ENCODE measurements around the gene NEDD8. TPM values are rescaled to one million over a fixed set of nuclear protein-coding genes. Genes with fewer than 3 reads are reported as not detected.
A peak's percentile ranks its signal among the peaks of the same experiment; 100 is the strongest.

NEDD8 gene
- total and polyA plus RNA-seq, 7 experiments from 2014 or later = 73.5 to 340 (median 127) TPM

GRCh38 chr14:24189460-24189859 lies 42.7 kb downstream of the NEDD8 start:
- Mint-ChIP-seq H3K27ac (peak overlapping the region in 8 of 9 donors; percentile 33 to 96 (median 91)), H3K36me3 (peaks cover 0 to 23% (median 11%) of the 10 kb centered on the region in 5 donors), H3K4me1 (peaks cover 31 to 60% (median 53%) of the 10 kb centered on the region in 7 donors), H3K4me3 (peak overlapping the region in 2 of 10 donors; percentile 11 to 12), H3K27me3 (no peaks in the 10 kb centered on the region), H3K9me3 (peaks cover 0 to 2% (median 0%) of the 10 kb centered on the region in 11 donors)
- H3K36me3 ChIP-seq (ENCODE audit: control insufficient read depth in 2 of 3, insufficient read depth in 3 of 3, low read length in 3 of 3) = peaks cover 3 to 40% (median 5%) of the 10 kb centered on the region in 3 experiments
- no peak for ATAC-seq
- ChIA-PET POLR2A (interaction anchor here (0.7 to 2.8 kb wide), 12 partner anchors 9 to 1149 kb away, joined by 3 to 21 read pairs (median 4); partner anchors contain the start of genes CHMP4A, DCAF11, MDP1 and NRL), CTCF (interaction anchor here (1.4 to 2.1 kb wide), 2 partner anchors 28 to 53 kb away, joined by 6 to 7 read pairs; partner anchors contain the start of genes IRF9 and TINF2)
- H3K9me3 ChIP-seq (ENCODE audit: control insufficient read depth in 2 of 3, low read length in 3 of 3) = no peaks in the 10 kb centered on the region
- intact Hi-C loops (cut with micrococcal nuclease) = loop anchor here in 1 of 2 donors (2.0 kb wide), 1 partner anchor 109 kb away; the partner anchor contains the start of genes DHRS1 and NOP9
- peaks cover 17 to 23% of the 10 kb centered on the region in 2 donors for H3K4me1 ChIP-seq (ENCODE audit: control insufficient read depth in 2 of 2, insufficient read depth in 2 of 2, low read length in 2 of 2)
- H3K27ac ChIP-seq (ENCODE audit: low read depth, low read length) = peak overlapping the region; percentile 83
- no peaks in the 10 kb centered on the region for H3K27me3 ChIP-seq (ENCODE audit: control insufficient read depth in 2 of 2, insufficient read depth in 2 of 2, low read length in 2 of 2)
- no peak for DNase-seq
- no peak overlapping the region for H3K4me3 ChIP-seq (ENCODE audit: low read length)

DNA sequence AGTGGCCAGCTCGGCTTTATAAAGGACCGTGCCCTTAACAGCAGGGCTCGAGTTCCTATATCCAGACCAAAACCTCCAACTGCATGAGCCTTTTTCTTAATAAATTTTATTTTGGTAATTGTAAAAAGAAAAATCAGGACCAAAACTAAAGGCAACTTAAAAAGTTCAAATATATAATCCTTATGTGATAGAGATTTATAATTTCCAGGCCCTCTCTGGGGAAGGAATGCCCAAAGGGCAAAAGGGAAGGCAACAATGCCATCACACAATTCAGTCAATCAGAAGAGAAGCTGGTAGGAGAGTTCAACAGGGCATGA lies 43.1 kb downstream of the NEDD8 start:
- H3K27me3 Mint-ChIP-seq = no peaks in the 10 kb centered on the region
- peak overlapping the region; percentile 33 to 96 (median 92) for H3K27ac Mint-ChIP-seq

DNA sequence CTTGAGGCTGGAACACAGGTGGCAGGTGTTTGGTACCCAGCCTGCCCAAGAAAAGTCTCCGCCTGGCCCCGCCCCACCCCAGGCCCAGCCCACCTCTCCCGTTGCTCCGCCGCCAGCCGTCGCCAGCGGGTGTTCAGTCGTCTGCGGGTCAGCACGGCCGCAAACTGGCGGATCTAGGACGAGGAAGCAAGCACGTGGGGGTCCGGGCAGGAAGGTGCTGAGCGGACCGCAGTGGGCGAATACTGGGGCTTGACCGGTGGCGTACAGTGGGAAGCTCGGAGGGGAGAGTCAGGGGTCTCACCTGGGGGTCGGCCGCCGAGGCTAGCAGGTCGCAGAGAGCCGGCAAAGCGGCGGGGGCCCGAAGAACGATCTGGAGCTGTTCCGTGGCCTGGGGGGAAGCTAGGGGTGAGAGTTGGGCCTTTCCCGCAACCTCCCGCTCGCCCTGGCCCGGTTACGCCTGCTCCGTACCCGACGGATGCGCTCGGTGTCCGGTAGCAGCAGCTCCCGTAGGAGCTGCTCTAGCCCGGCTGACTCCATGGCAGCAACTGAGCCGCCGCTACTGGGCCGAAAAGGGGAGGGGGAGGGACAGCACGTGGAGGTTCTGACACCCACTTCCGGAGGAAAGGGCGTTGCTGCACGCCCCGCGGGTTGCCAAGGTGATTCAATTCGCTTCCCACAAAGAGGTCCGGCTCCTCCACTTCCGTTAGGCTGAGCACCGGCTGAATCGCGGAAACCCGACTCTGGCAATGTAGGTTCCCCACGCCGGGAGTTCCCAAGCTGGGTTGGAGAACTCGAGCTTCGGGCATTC lies 43.7 kb downstream of the NEDD8 start, which contains the start of gene IPO4:
TSS of gene IPO4 (minus strand) at position 566 of the 808 bp plus-strand sequence. CDS start at position 537, 29 bp downstream.
- peak within 1 kb of the TSS; percentile 82 to 96 (median 92) for H3K27ac Mint-ChIP-seq
- H3K4me3 ChIP-seq (ENCODE audit: low read length) = peak within 1 kb of the TSS; percentile 89
- peak; percentile 75 to 97 (median 94) for DNase-seq
- H3K27me3 ChIP-seq (ENCODE audit: control insufficient read depth in 2 of 2, insufficient read depth in 2 of 2, low read length in 2 of 2) = no peaks in the 10 kb centered on the region
- peaks cover 24 to 53% (median 47%) of the 10 kb centered on the region in 7 donors for H3K4me1 Mint-ChIP-seq
- no peaks in the 10 kb centered on the region for H3K9me3 ChIP-seq (ENCODE audit: control insufficient read depth in 2 of 3, low read length in 3 of 3)
- POLR2A ChIA-PET = interaction anchor here (0.6 to 2.8 kb wide), 21 partner anchors 9 to 1155 kb away, joined by 3 to 21 read pairs (median 4); partner anchors contain the start of genes CHMP4A, DCAF11, IRF9 and MDP1
- CTCF ChIA-PET = interaction anchor here (1.3 to 2.1 kb wide), 3 partner anchors 27 to 248 kb away, joined by 4 to 7 read pairs (median 6); partner anchors contain the start of genes IRF9 and TINF2
- intact Hi-C loops (cut with micrococcal nuclease) = loop anchor here (1.0 to 2.0 kb wide), 14 partner anchors 8 to 243 kb away; partner anchors contain the start of genes CHMP4A (in 2 of the 2), GMPR2 (in 2 of the 2), IRF9 (in 2 of the 2) and NEDD8 (in 2 of the 2)
- peaks cover 15 to 16% of the 10 kb centered on the region in 2 donors for H3K4me1 ChIP-seq (ENCODE audit: control insufficient read depth in 2 of 2, insufficient read depth in 2 of 2, low read length in 2 of 2)
- H3K36me3 ChIP-seq (ENCODE audit: control insufficient read depth in 2 of 3, insufficient read depth in 3 of 3, low read length in 3 of 3) = peaks cover 3 to 49% (median 5%) of the 10 kb centered on the region in 3 experiments
- peak within 1 kb of the TSS; percentile 89 to 96 (median 90) for H3K4me3 Mint-ChIP-seq
- H3K27ac ChIP-seq (ENCODE audit: low read depth, low read length) = peak within 1 kb of the TSS; percentile 83
- no peaks in the 10 kb centered on the region for H3K27me3 Mint-ChIP-seq
- peaks cover 0 to 25% (median 11%) of the 10 kb centered on the region in 5 donors for H3K36me3 Mint-ChIP-seq
- peak; percentile 97 for ATAC-seq
- H3K9me3 Mint-ChIP-seq = peaks cover 0 to 2% (median 0%) of the 10 kb centered on the region in 11 donors

More for the DNA sequence above, 43.1 kb downstream of the NEDD8 start:
- no peak for DNase-seq
- peak overlapping the region; percentile 83 for H3K27ac ChIP-seq (ENCODE audit: low read depth, low read length)
- ATAC-seq = no peak
- no peaks in the 10 kb centered on the region for H3K27me3 ChIP-seq (ENCODE audit: control insufficient read depth in 2 of 2, insufficient read depth in 2 of 2, low read length in 2 of 2)
- CTCF ChIA-PET = interaction anchor here (1.3 to 2.1 kb wide), 3 partner anchors 27 to 248 kb away, joined by 4 to 7 read pairs (median 6); partner anchors contain the start of genes IRF9 and TINF2
- H3K9me3 ChIP-seq (ENCODE audit: control insufficient read depth in 2 of 3, low read length in 3 of 3) = no peaks in the 10 kb centered on the region
- no peak overlapping the region for H3K4me3 ChIP-seq (ENCODE audit: low read length)
- POLR2A ChIA-PET = interaction anchor here (0.8 to 2.8 kb wide), 19 partner anchors 9 to 151 kb away, joined by 3 to 21 read pairs (median 4); partner anchors contain the start of genes CHMP4A, DCAF11, IRF9 and MDP1
- Mint-ChIP-seq H3K9me3 (peaks cover 0 to 2% (median 0%) of the 10 kb centered on the region in 11 donors), H3K4me1 (peaks cover 27 to 56% (median 48%) of the 10 kb centered on the region in 7 donors), H3K36me3 (peaks cover 0 to 23% (median 11%) of the 10 kb centered on the region in 5 donors), H3K4me3 (peak overlapping the region in 9 of 10 donors; percentile 90 to 96 (median 91))
- peaks cover 3 to 45% (median 5%) of the 10 kb centered on the region in 3 experiments for H3K36me3 ChIP-seq (ENCODE audit: control insufficient read depth in 2 of 3, insufficient read depth in 3 of 3, low read length in 3 of 3)
- peaks cover 15 to 18% of the 10 kb centered on the region in 2 donors for H3K4me1 ChIP-seq (ENCODE audit: control insufficient read depth in 2 of 2, insufficient read depth in 2 of 2, low read length in 2 of 2)
- intact Hi-C loops (cut with micrococcal nuclease) = loop anchor here in 1 of 2 donors (2.0 kb wide), 1 partner anchor 110 kb away; the partner anchor contains the start of genes DHRS1 and NOP9

DNA sequence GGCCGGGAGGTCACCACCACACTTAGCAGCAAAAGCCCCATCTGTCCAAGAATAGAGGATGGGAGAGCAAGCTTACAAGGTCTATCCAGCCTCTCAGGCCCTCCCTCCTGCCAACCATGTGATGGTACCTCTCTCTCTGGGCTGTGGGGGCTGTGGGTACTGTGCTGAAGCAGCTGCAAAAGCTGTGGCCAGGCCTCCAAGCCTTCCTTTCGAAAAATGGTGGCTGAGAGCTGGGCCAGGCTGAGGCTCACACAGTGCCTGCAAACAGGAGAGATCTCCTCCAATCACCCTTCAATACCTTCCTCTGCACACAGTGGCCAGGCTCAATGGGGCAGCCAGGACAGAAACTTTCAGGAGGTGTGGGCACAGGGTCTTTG lies 44.6 kb downstream of the NEDD8 start:
- Mint-ChIP-seq H3K4me1 (peaks cover 20 to 45% (median 41%) of the 10 kb centered on the region in 7 donors), H3K27ac (peak overlapping the region; percentile 82 to 96 (median 90)), H3K4me3 (peak overlapping the region in 9 of 10 donors; percentile 89 to 92 (median 90)), H3K36me3 (peaks cover 0 to 19% (median 7%) of the 10 kb centered on the region in 5 donors), H3K27me3 (no peaks in the 10 kb centered on the region), H3K9me3 (peaks cover 0 to 3% (median 0%) of the 10 kb centered on the region in 11 donors)
- ATAC-seq = no peak
- no peaks in the 10 kb centered on the region for H3K27me3 ChIP-seq (ENCODE audit: control insufficient read depth in 2 of 2, insufficient read depth in 2 of 2, low read length in 2 of 2)
- H3K9me3 ChIP-seq (ENCODE audit: control insufficient read depth in 2 of 3, low read length in 3 of 3) = no peaks in the 10 kb centered on the region
- ChIA-PET POLR2A (interaction anchor here (0.7 to 2.8 kb wide), 10 partner anchors 8 to 144 kb away, joined by 3 to 21 read pairs (median 5); partner anchors contain the start of genes CHMP4A, DCAF11, EMC9 and MDP1), CTCF (interaction anchor here (2.1 kb wide), 1 partner anchor 26 kb away, joined by 7 read pairs; the partner anchor contains the start of gene IRF9)
- peak overlapping the region; percentile 89 for H3K4me3 ChIP-seq (ENCODE audit: low read length)
- no peak for DNase-seq
- H3K4me1 ChIP-seq (ENCODE audit: control insufficient read depth in 2 of 2, insufficient read depth in 2 of 2, low read length in 2 of 2) = peaks cover 15 to 16% of the 10 kb centered on the region in 2 donors
- peaks cover 5 to 52% (median 10%) of the 10 kb centered on the region in 3 experiments for H3K36me3 ChIP-seq (ENCODE audit: control insufficient read depth in 2 of 3, insufficient read depth in 3 of 3, low read length in 3 of 3)
- intact Hi-C loops (cut with micrococcal nuclease) = no loop called here
- H3K27ac ChIP-seq (ENCODE audit: low read depth, low read length) = peak overlapping the region; percentile 83

DNA sequence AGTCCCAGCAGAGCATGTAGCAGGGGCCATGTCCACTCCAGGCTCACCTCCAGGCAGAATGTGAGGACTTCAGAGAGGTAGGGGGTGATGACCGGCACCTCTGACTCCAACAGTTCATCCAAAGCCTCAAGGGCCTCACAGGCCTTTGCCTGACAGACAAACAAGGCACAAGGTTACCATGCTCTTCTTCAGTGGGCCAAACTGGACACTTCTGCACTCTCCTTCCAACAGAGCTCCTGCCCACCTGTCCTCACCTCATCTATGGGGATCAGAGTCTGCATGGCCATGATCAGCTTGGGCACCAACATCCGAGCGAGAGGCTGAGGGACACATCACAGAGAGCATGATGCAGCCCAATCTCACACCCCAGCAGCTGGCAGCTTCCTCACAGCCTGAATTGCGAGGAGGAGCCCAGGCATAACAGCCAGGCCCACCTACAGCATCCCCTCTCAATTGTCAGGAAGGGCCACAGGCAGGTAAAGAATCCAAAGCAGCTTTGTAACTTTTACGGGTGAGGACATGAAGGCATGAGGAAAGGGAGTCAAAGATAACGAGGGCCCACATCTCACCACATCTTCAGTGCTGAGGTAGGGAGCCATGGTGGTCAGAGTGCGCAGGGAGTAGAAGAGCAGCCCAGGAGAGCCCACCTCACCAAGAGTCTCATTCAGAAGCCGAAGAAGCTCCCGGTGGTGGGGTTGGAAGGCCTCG lies 45.2 kb downstream of the NEDD8 start:
- ChIA-PET CTCF (interaction anchor here (1.1 kb wide), 1 partner anchor 26 kb away, joined by 3 read pairs; the partner anchor contains the start of gene IRF9), POLR2A (interaction anchor here (0.7 to 2.8 kb wide), 9 partner anchors 9 to 145 kb away, joined by 3 to 13 read pairs (median 5); partner anchors contain the start of genes CHMP4A, DHRS1, EMC9 and IRF9)
- peaks cover 0 to 4% (median 0%) of the 10 kb centered on the region in 11 donors for H3K9me3 Mint-ChIP-seq
- H3K4me1 Mint-ChIP-seq = peaks cover 15 to 40% (median 37%) of the 10 kb centered on the region in 7 donors
- Histone ChIP-seq H3K4me1 (ENCODE audit: control insufficient read depth in 2 of 2, insufficient read depth in 2 of 2, low read length in 2 of 2) (peaks cover 15 to 16% of the 10 kb centered on the region in 2 donors), H3K9me3 (ENCODE audit: control insufficient read depth in 2 of 3, low read length in 3 of 3) (no peaks in the 10 kb centered on the region), H3K4me3 (ENCODE audit: low read length) (no peak overlapping the region), H3K36me3 (ENCODE audit: control insufficient read depth in 2 of 3, insufficient read depth in 3 of 3, low read length in 3 of 3) (peaks cover 1 to 53% (median 10%) of the 10 kb centered on the region in 3 experiments), H3K27me3 (ENCODE audit: control insufficient read depth in 2 of 2, insufficient read depth in 2 of 2, low read length in 2 of 2) (no peaks in the 10 kb centered on the region), H3K27ac (ENCODE audit: low read depth, low read length) (no peak overlapping the region)
- ATAC-seq = no peak
- no peaks in the 10 kb centered on the region for H3K27me3 Mint-ChIP-seq
- peak overlapping the region in 7 of 9 donors; percentile 37 to 96 (median 62) for H3K27ac Mint-ChIP-seq
- peak overlapping the region; percentile 26 to 92 (median 90) for H3K4me3 Mint-ChIP-seq
- intact Hi-C loops (cut with micrococcal nuclease) = no loop called here
- no peak for DNase-seq
- H3K36me3 Mint-ChIP-seq = peaks cover 0 to 16% (median 2%) of the 10 kb centered on the region in 5 donors

Measured in naive thymus-derived CD4-positive, alpha-beta T cell (primary cell).